NCI-H748 (cell line): ENCODE measurements around the gene KRT73.
A peak's percentile ranks its signal among the peaks of the same experiment; 100 is the strongest.

Experiments
- DNase-seq: peaks from one replicate; lab custom pipeline; 2025; ENCODE audit not compliant: unreplicated experiment; lab: John Stamatoyannopoulos, UW

Gene KRT73

GRCh38 chr12:52575256-52575655 lies 43.1 kb downstream of the KRT73 start:
- DNase-seq: no peak

GRCh38 chr12:52573743-52574142 lies 44.6 kb downstream of the KRT73 start, which contains the start of gene KRT74:
Gene KRT74, minus strand, starts transcription at chr12:52573843. Its CDS starts 66 bp downstream, at chr12:52573777.
- no peak for DNase-seq

- no peak for DNase-seq
These were observed 45.1 kb downstream of the KRT73 start for GRCh38 chr12:52573306-52573705.

- DNase-seq: no peak
These were observed 47.8 kb downstream of the KRT73 start for GRCh38 chr12:52570511-52570910.

GRCh38 chr12:52568111-52568510 lies 50.2 kb downstream of the KRT73 start:
- DNase-seq: no peak

- DNase-seq: no peak
These were observed 51.5 kb downstream of the KRT73 start for GRCh38 chr12:52566847-52567291.

- no peak for DNase-seq
These were observed 53.8 kb downstream of the KRT73 start for GRCh38 chr12:52564582-52564981.

GRCh38 chr12:52561880-52562449 lies 56.4 kb downstream of the KRT73 start:
- DNase-seq: no peak

- DNase-seq: no peak
These were observed 58.4 kb downstream of the KRT73 start for GRCh38 chr12:52559979-52560378.

- DNase-seq: peak; percentile 28
These were observed 59.4 kb downstream of the KRT73 start for GRCh38 chr12:52558781-52559445.
